H1 (cell line): ENCODE results near the gene PKNOX1. TPM values are rescaled to one million over a fixed set of nuclear protein-coding genes. Genes with fewer than 3 reads are reported as not detected.
"Not testable (repeated sequence)": the region's sequence is repeated elsewhere in the genome, so short reads cannot be mapped to it uniquely, and the experiment has no call there.

Experiments
- CTCF ChIA-PET: fragments of 300-600 bp; sonication (Branson Sonifier 250); formaldehyde crosslinking; loops from one replicate; lab custom pipeline; 2021; ENCODE audit not compliant: partially characterized antibody; lab: Charles Lee
- POLR2A ChIA-PET: fragments of 300-600 bp; sonication (Branson Sonifier 250); formaldehyde crosslinking; loops from one replicate; lab custom pipeline; 2021; ENCODE audit warnings: inconsistent platforms; ENCODE audit not compliant: partially characterized antibody; lab: Charles Lee
- DNase-seq, 2 experiments: peaks; one replicate each; pipeline versions ENCODE4 v3.0.0 to v3.0.0-alpha.2; 2010 to 2022; ENCODE audit warnings: low spot score in 2 of 2, low read depth in 1 of 2, mixed read lengths in 1 of 2
- FAIRE-seq: peaks from 2 replicates; lab custom pipeline; 2011; peaks lifted over from hg19 to GRCh38; lab: Jason Lieb, UNC
- H2AFZ ChIP-seq: 2 replicates; pipeline ENCODE4 v1.8.1; 2012; ENCODE audit warnings: low read length, inconsistent platforms
- H2AK5ac ChIP-seq: 2 replicates; pipeline ENCODE4 v1.6.1; 2013; ENCODE audit warnings: low read depth, low read length
- H2BK120ac ChIP-seq: replicated peaks from 2 replicates; pipeline ENCODE3; 2013; ENCODE audit warnings: low read depth, low read length, inconsistent platforms
- H2BK12ac ChIP-seq: 2 replicates; pipeline ENCODE4 v1.6.1; 2013; ENCODE audit warnings: low read depth, low read length
- H2BK15ac ChIP-seq: 2 replicates; pipeline ENCODE4 v1.6.1; 2013; ENCODE audit warnings: low read length
- H2BK20ac ChIP-seq: 2 replicates; pipeline ENCODE4 v1.6.1; 2013; ENCODE audit warnings: low read length
- H2BK5ac ChIP-seq: 2 replicates; pipeline ENCODE4 v1.6.1; 2013; ENCODE audit warnings: low read depth, low read length
- H3K14ac ChIP-seq: 2 replicates; pipeline ENCODE4 v1.6.1; 2013; ENCODE audit warnings: inconsistent platforms; ENCODE audit not compliant: insufficient read length
- H3K18ac ChIP-seq: 2 replicates; pipeline ENCODE4 v1.6.1; 2013; ENCODE audit warnings: low read length; ENCODE audit errors: extremely low read depth
- H3K23ac ChIP-seq: 2 replicates; pipeline ENCODE4 v1.6.1; 2013; ENCODE audit warnings: inconsistent platforms; ENCODE audit not compliant: insufficient read length
- H3K23me2 ChIP-seq: 2 replicates; pipeline ENCODE4 v1.6.1; 2013; ENCODE audit warnings: low read depth, low read length
- H3K27ac ChIP-seq: 2 replicates; pipeline ENCODE4 v1.6.1; 2011; ENCODE audit warnings: low read depth, low read length, inconsistent platforms
- H3K27me3 ChIP-seq, 4 experiments: replicated peaks in 1 of 4; 1 replicate in 1 of 4; 2 replicates in 3 of 4; pipeline versions ENCODE4 v1.6.1 to v1.8.1; 2011 to 2013; ENCODE audit warnings: low read length in 3 of 4, mild to moderate bottlenecking in 3 of 4, inconsistent platforms in 2 of 4, mixed read lengths in 2 of 4, moderate library complexity in 1 of 4; ENCODE audit not compliant: control insufficient read depth in 3 of 4, insufficient read depth in 3 of 4; ENCODE audit errors: extremely low read depth in 1 of 4
- H3K36me3 ChIP-seq, 4 experiments: 2 replicates each; pipeline versions ENCODE4 v1.6.1 to v1.8.1; 2011 to 2013; ENCODE audit warnings: mild to moderate bottlenecking in 4 of 4, low read length in 3 of 4, moderate library complexity in 2 of 4, control low read depth in 1 of 4, inconsistent platforms in 1 of 4; ENCODE audit not compliant: insufficient read depth in 4 of 4, control insufficient read depth in 2 of 4
- H3K4ac ChIP-seq: replicated peaks from 2 replicates; pipeline ENCODE3; 2013; ENCODE audit warnings: low read length, low read depth, mixed read lengths, inconsistent platforms; ENCODE audit not compliant: insufficient read length
- H3K4me1 ChIP-seq, 4 experiments: replicated peaks in 1 of 4; 1 replicate in 1 of 4; 2 replicates in 3 of 4; pipeline versions ENCODE4 v1.6.1 to v1.8.1; 2011 to 2013; ENCODE audit warnings: low read length in 3 of 4, inconsistent platforms in 2 of 4, mixed read lengths in 1 of 4; ENCODE audit not compliant: insufficient read depth in 4 of 4, control insufficient read depth in 3 of 4
- H3K4me2 ChIP-seq, 2 experiments: 2 replicates each; pipeline versions ENCODE4 v1.6.1 to v1.8.1; 2011 to 2013; ENCODE audit warnings: low read depth in 2 of 2, low read length in 2 of 2, control low read depth in 1 of 2, inconsistent platforms in 1 of 2, mild to moderate bottlenecking in 1 of 2; ENCODE audit not compliant: insufficient read depth in 1 of 2
- H3K4me3 ChIP-seq, 4 experiments: fragments of 200-600, 300-600 bp in 1 of 4; sonication (generic), shearing (Covaris generic), sonication (Bioruptor Twin) in 1 of 4; 2 replicates each; pipeline versions ENCODE4 v1.5.1 to v1.8.1; 2011 to 2016; ENCODE audit warnings: low read length in 4 of 4, low read depth in 3 of 4, control low read depth in 2 of 4, inconsistent platforms in 2 of 4, mild to moderate bottlenecking in 2 of 4, mixed read lengths in 1 of 4, moderate library complexity in 1 of 4; ENCODE audit not compliant: insufficient read depth in 2 of 4; ENCODE audit errors: extremely low read depth in 1 of 4
- H3K56ac ChIP-seq: replicated peaks from 2 replicates; pipeline ENCODE3; 2013; ENCODE audit warnings: low read depth, mild to moderate bottlenecking, mixed read lengths, low read length, inconsistent platforms; ENCODE audit not compliant: insufficient read length
- H3K79me1 ChIP-seq: 2 replicates; pipeline ENCODE4 v1.6.1; 2013; ENCODE audit warnings: low read depth, low read length, control low read depth
- H3K79me2 ChIP-seq, 2 experiments: 2 replicates each; pipeline versions ENCODE4 v1.6.1 to v1.8.1; 2012 to 2013; ENCODE audit warnings: low read length in 2 of 2, mild to moderate bottlenecking in 2 of 2, inconsistent platforms in 1 of 2; ENCODE audit not compliant: insufficient read depth in 2 of 2, control insufficient read depth in 1 of 2
- H3K9ac ChIP-seq, 4 experiments: replicated peaks in 1 of 4; 1 replicate in 1 of 4; 2 replicates in 3 of 4; pipeline versions ENCODE4 v1.6.1 to v1.8.1; 2011 to 2013; ENCODE audit warnings: low read depth in 3 of 4, low read length in 3 of 4, control low read depth in 2 of 4, mild to moderate bottlenecking in 2 of 4, moderate library complexity in 2 of 4, inconsistent platforms in 1 of 4; ENCODE audit errors: extremely low read depth in 1 of 4
- H3K9me3 ChIP-seq, 2 experiments: 2 replicates each; pipeline versions ENCODE4 v1.6.1 to v1.8.1; 2012 to 2013; ENCODE audit warnings: mild to moderate bottlenecking in 2 of 2, moderate library complexity in 2 of 2, control low read depth in 1 of 2, inconsistent platforms in 1 of 2, low read depth in 1 of 2, low read length in 1 of 2, mixed read lengths in 1 of 2; ENCODE audit not compliant: insufficient read depth in 2 of 2
- H4K20me1 ChIP-seq, 2 experiments: replicated peaks in 1 of 2; 2 replicates each; pipeline versions ENCODE3 to v1.8.1; 2011 to 2013; ENCODE audit warnings: inconsistent platforms in 2 of 2, low read length in 2 of 2, mild to moderate bottlenecking in 1 of 2; ENCODE audit not compliant: insufficient read depth in 2 of 2, control insufficient read depth in 1 of 2
- H4K5ac ChIP-seq: 2 replicates; pipeline ENCODE4 v1.6.1; 2013; ENCODE audit warnings: low read length, low read depth, mixed read lengths, inconsistent platforms; ENCODE audit not compliant: insufficient read length
- H4K8ac ChIP-seq: 2 replicates; pipeline ENCODE4 v1.8.0; 2013; ENCODE audit warnings: mild to moderate bottlenecking, moderate library complexity, low read length, inconsistent platforms; ENCODE audit not compliant: insufficient read depth; ENCODE audit errors: extremely low read depth
- H4K91ac ChIP-seq: replicated peaks from 2 replicates; pipeline ENCODE3; 2013; ENCODE audit warnings: low read length, mixed read lengths, inconsistent platforms; ENCODE audit not compliant: insufficient read length
- WGBS, 2 experiments: shearing (Covaris generic) in 1 of 2; methylation state at CpG; one replicate each; pipeline versions ENCODE4 v1.1.6 to v1.1.7; 2013 to 2015; ENCODE audit warnings: low lambda C conversion rate in 2 of 2, mixed read lengths in 2 of 2, inconsistent platforms in 1 of 2, low coverage in 1 of 2, missing lambda C conversion rate in 1 of 2; ENCODE audit not compliant: insufficient replicate concordance in 2 of 2, insufficient coverage in 1 of 2, insufficient read length in 1 of 2; ENCODE audit errors: extremely low coverage in 1 of 2, missing lambda C conversion rate in 1 of 2; 5-methylcytosine and 5-hydroxymethylcytosine counted together
- polyA plus RNA-seq, 7 experiments: library from polyadenylated mRNA; depleted of rRNA in 3 of 7; stranded (reverse) in 5 of 7; unstranded in 2 of 7; fragments of >200 nt in 5 of 7; fragments of 200-250 nt in 2 of 7; gene quantifications; 1 replicate in 5 of 7; 2 replicates in 1 of 7; 4 replicates in 1 of 7; pipeline versions ENCODE4 v1.2.1 to v1.2.3, GENCODE V29; 2011 to 2013; ENCODE audit warnings: missing spikeins in 2 of 7, mixed read lengths in 2 of 7
- total RNA-seq: library from RNA; stranded (reverse); fragmentation: NEBNext Ultra II Directional; extraction: Animal tissue kit (Norgen Biotek cat#: 25700); gene quantifications from 2 replicates; pipeline ENCODE4 v1.2.1, GENCODE V29; 2021

Gene PKNOX1
- total and polyA plus RNA-seq, 2 of the 8 experiments (the other 6 are each of a cell fraction or from before 2014, with no cell fraction given): 20.4 to 31.9 TPM

- H4K91ac ChIP-seq, H3K14ac ChIP-seq, DNase-seq, H2BK15ac ChIP-seq, H3K18ac ChIP-seq, H3K79me2 ChIP-seq, CTCF ChIA-PET, H3K4me3 ChIP-seq, H4K20me1 ChIP-seq, H2BK120ac ChIP-seq, H4K5ac ChIP-seq, H3K56ac ChIP-seq, H3K4me2 ChIP-seq, H2BK5ac ChIP-seq, H3K9ac ChIP-seq, H3K23ac ChIP-seq, H3K27me3 ChIP-seq, H2AK5ac ChIP-seq, H2BK20ac ChIP-seq, FAIRE-seq, H3K4me1 ChIP-seq, H3K27ac ChIP-seq, H4K8ac ChIP-seq, H3K9me3 ChIP-seq, H3K4ac ChIP-seq, H2AFZ ChIP-seq, H3K23me2 ChIP-seq, H3K79me1 ChIP-seq, H2BK12ac ChIP-seq: not testable (repeated sequence)
- POLR2A ChIA-PET: interaction anchor here (0.8 to 1.3 kb wide), 3 partner anchors 11 to 49 kb away, joined by 3 to 4 read pairs (median 3); no protein-coding TSS in a partner anchor
- 89% methylated on average over 14 of the region's 14 CpGs; no CpG with 5 or more reads in 1 of the 2 experiments for WGBS, 2 experiments
- H3K36me3 ChIP-seq: peaks cover 4 to 22% (median 11%) of the 10 kb centered on the region in 4 experiments; a peak in 7 of 8 replicates
These were observed 31.9 kb downstream of the PKNOX1 start for GRCh38 chr21:43006051-43006873.
